BLaER1 treated with 17β-estradiol and CSF1 and Interleukin-3, amounts not matched to agents 10 nM and 100 nM (cell line): ENCODE data around the gene NHS.

ENCODE experiments used
- H3K27ac ChIP-seq, 11 experiments: shearing (Covaris generic); formaldehyde crosslinking; 2 replicates each; pipeline ENCODE4 v1.8.1; 2022
- H3K27me3 ChIP-seq, 11 experiments: shearing (Covaris generic); formaldehyde crosslinking; 2 replicates each; pipeline ENCODE4 v1.8.1; 2022
- H3K36me3 ChIP-seq, 11 experiments: shearing (Covaris generic); formaldehyde crosslinking; 2 replicates each; pipeline ENCODE4 v1.8.1; 2022
- H3K4me1 ChIP-seq, 10 experiments: shearing (Covaris generic); formaldehyde crosslinking; 2 replicates each; pipeline ENCODE4 v1.8.1; 2022
- H3K4me2 ChIP-seq, 11 experiments: shearing (Covaris generic); formaldehyde crosslinking; 2 replicates each; pipeline ENCODE4 v1.8.1; 2022
- H3K4me3 ChIP-seq, 10 experiments: shearing (Covaris generic); formaldehyde crosslinking; 2 replicates each; pipeline ENCODE4 v1.8.1; 2022
- H3K9ac ChIP-seq, 11 experiments: shearing (Covaris generic); formaldehyde crosslinking; 2 replicates each; pipeline ENCODE4 v1.8.1; 2022
- H3K9me3 ChIP-seq, 11 experiments: shearing (Covaris generic); formaldehyde crosslinking; replicated peaks in 1 of 11; 2 replicates each; pipeline ENCODE4 v1.8.1; 2022
- H4K20me1 ChIP-seq, 11 experiments: shearing (Covaris generic); formaldehyde crosslinking; 2 replicates each; pipeline ENCODE4 v1.8.1; 2022
- Cebpa-rat ChIP-seq, 11 experiments: shearing (Covaris generic); IDR thresholded peaks; 2 replicates each; pipeline ENCODE4 v1.8.1; 2022

The NHS gene

DNA sequence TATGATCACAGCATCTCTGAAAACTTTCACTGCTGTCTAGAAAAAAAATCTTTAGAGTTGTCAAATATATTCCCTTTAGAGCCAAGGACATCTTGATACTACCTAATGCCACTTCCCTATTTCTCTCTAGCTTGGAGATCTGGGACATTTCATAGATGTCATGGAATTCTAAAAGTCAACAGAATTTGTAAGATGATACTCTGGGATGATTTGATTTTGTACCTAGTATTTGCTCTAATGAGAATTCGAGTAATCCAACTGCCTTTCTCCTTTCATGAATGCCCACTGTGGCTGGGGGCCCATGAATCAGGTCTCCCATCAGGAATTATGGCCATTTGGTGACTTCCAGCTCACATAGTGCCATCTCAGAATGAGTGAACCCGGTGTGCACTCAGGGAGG lies 73.2 kb downstream of the NHS start:
- Histone ChIP-seq H3K4me2 (no peak overlapping the region), H3K4me3 (no peak overlapping the region), H3K9ac (no peak overlapping the region), H4K20me1 (peaks cover 0 to 5% (median 0%) of the 10 kb centered on the region in 11 experiments; a peak in 2 of 22 replicates), H3K4me1 (peaks cover 0 to 5% (median 0%) of the 10 kb centered on the region in 10 experiments; a peak in 1 of 20 replicates), H3K36me3 (no peaks in the 10 kb centered on the region), H3K9me3 (no peaks in the 10 kb centered on the region), H3K27ac (no peak overlapping the region), H3K27me3 (peaks cover 92 to 100% (median 100%) of the 10 kb centered on the region in 11 experiments)
- TF ChIP-seq Cebpa-rat (IDR thresholded peaks at IDR 0.05), result no peak

DNA sequence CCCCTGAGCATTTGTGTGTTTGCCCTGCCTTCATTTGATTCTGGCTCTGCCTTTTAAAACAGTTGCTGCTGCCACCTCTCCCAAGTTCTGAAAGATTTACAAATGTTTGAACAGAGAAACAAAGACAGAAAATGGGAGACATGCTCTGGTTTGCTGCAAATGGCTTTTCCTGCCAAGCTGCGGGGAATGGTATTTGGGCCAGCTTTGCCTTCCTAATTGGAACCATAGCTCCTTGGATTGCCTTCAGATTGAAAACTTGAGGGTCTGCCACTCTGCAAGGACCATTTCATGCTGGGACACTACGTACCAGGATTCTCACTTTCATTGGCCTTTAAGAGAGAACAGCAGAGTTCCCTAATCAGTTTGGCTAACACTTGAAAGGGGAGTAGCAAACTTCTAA lies 74.9 kb downstream of the NHS start:
- no peaks in the 10 kb centered on the region; a peak in 1 of 20 replicates for H3K4me1 ChIP-seq
- no peak overlapping the region for H3K4me2 ChIP-seq
- peaks cover 0 to 5% (median 0%) of the 10 kb centered on the region in 11 experiments; a peak in 1 of 22 replicates for H3K9me3 ChIP-seq
- H4K20me1 ChIP-seq, result peaks cover 0 to 5% (median 0%) of the 10 kb centered on the region in 11 experiments; a peak in 2 of 22 replicates
- no peak overlapping the region for H3K4me3 ChIP-seq
- TF ChIP-seq Cebpa-rat (IDR thresholded peaks at IDR 0.05), result no peak
- H3K27me3 ChIP-seq, result peaks cover 92 to 100% (median 100%) of the 10 kb centered on the region in 11 experiments
- H3K27ac ChIP-seq, result no peak overlapping the region
- no peaks in the 10 kb centered on the region for H3K36me3 ChIP-seq
- H3K9ac ChIP-seq, result no peak overlapping the region

DNA sequence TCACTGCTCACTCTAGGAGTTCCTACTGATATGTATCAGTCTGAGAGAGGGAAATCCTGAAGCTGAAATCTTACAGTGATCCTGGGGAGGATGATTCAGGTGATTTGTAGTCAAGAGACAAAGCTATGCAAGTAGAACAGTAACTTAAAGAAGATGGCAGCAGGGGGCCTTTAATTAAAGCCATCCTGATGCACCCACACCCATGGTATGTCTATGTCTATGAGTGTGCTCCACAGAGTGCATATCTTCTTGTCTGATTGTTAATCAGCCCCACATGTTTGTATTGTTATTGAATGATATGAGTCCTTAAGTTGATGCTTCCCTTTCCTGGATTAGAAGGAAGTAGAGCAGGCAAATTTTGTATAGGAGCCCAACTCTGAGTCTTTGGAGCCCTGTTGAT lies 78.8 kb downstream of the NHS start:
- no peaks in the 10 kb centered on the region for H3K36me3 ChIP-seq
- no peaks in the 10 kb centered on the region for H3K4me1 ChIP-seq
- peaks cover 97 to 100% (median 100%) of the 10 kb centered on the region in 11 experiments for H3K27me3 ChIP-seq
- peaks cover 0 to 8% (median 0%) of the 10 kb centered on the region in 11 experiments; a peak in 1 of 22 replicates for H3K9me3 ChIP-seq
- H3K27ac ChIP-seq, result no peak overlapping the region
- no peak for TF ChIP-seq Cebpa-rat (IDR thresholded peaks at IDR 0.05)
- no peak overlapping the region for H3K9ac ChIP-seq
- peaks cover 0 to 5% (median 0%) of the 10 kb centered on the region in 11 experiments; a peak in 2 of 22 replicates for H4K20me1 ChIP-seq
- no peak overlapping the region for H3K4me3 ChIP-seq
- H3K4me2 ChIP-seq, result no peak overlapping the region

DNA sequence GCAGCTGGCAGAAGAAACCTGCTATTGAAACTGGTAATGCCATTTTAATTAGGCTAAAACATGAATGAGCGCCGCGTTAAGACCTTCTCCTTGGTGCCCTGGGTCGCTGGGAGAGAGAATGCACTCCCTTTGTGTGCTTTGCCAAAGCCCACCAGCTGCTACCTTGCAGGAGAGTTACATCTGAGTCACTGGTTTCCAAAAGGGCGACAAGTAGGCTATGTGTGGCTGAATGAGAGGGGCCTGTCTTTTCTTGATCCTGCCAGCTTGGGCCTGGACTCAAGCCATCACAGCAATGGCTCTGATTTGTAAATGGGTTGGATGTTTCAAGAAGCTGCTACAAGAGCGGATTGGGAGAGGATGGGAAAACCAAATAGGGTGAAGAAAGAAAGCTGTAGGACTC lies 81.5 kb downstream of the NHS start:
- H4K20me1 ChIP-seq, result peaks cover 0 to 5% (median 0%) of the 10 kb centered on the region in 11 experiments; a peak in 2 of 22 replicates
- H3K4me3 ChIP-seq, result no peak overlapping the region
- H3K36me3 ChIP-seq, result no peaks in the 10 kb centered on the region
- H3K9me3 ChIP-seq, result peaks cover 0 to 9% (median 0%) of the 10 kb centered on the region in 11 experiments; a peak in 1 of 22 replicates
- H3K4me2 ChIP-seq, result no peak overlapping the region
- H3K27ac ChIP-seq, result no peak overlapping the region
- H3K27me3 ChIP-seq, result peaks cover 93 to 100% (median 99%) of the 10 kb centered on the region in 11 experiments
- no peak for TF ChIP-seq Cebpa-rat (IDR thresholded peaks at IDR 0.05)
- no peak overlapping the region for H3K9ac ChIP-seq
- H3K4me1 ChIP-seq, result no peaks in the 10 kb centered on the region

DNA sequence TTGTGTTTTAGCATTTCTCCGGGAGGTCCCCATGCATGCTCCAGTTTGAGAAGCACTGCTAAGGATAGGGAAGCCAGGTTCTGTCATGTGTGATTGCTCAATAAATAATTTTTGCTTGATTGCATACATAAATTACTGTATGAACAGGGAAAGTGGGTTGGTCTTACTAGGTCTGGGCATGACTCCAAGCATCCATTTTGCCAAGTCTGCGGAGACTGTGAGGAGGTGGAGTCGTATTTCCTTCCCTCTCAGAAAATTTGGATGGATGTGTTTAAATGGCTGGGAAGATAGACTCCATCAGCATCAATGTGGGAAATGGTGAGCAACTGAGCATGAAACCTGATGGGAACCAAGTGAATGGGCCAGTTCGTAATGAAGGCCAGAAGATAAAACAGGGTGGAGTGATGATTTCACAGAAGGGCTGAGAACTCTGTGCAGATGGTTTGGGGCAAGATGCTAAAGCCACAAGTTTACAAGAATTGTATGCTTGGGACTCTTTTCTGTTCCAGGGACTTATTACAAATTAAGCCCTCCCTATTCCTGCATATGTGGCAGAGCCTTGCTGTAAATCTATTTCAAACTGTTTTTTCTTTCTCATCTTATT lies 84.1 kb downstream of the NHS start:
- Histone ChIP-seq H3K9ac (no peak overlapping the region), H4K20me1 (no peaks in the 10 kb centered on the region; a peak in 1 of 22 replicates), H3K27me3 (peaks cover 91 to 100% (median 98%) of the 10 kb centered on the region in 11 experiments), H3K9me3 (peaks cover 0 to 11% (median 0%) of the 10 kb centered on the region in 11 experiments; a peak in 1 of 22 replicates), H3K27ac (no peak overlapping the region), H3K4me2 (no peak overlapping the region), H3K36me3 (no peaks in the 10 kb centered on the region), H3K4me1 (no peaks in the 10 kb centered on the region), H3K4me3 (no peak overlapping the region)
- peak in 2 of 11 experiments; percentile 34 to 48; a peak in 3 of 22 replicates for TF ChIP-seq Cebpa-rat (IDR thresholded peaks at IDR 0.05)

DNA sequence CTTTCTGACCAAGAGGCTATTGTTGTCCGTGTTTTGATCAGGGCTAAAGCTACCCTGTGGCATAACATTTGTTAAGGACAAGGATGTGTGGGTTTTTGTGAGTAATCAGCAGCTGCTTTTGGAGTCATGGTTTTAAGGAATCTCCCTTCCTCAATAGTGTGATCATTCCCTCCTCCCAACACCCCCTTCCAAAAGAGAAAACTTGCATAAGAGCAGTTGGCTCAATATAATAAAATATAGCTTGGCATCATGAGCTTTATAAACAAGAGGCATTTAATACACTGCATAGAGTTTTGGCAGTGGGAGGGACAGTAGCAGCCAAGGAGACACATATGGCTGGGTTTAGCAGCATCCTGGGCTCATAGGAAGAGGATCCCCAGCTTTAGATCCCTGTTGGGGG lies 84.7 kb downstream of the NHS start:
- peaks cover 0 to 9% (median 0%) of the 10 kb centered on the region in 11 experiments; a peak in 1 of 22 replicates for H3K9me3 ChIP-seq
- no peak overlapping the region for H3K4me2 ChIP-seq
- no peak overlapping the region for H3K4me3 ChIP-seq
- peaks cover 91 to 100% (median 98%) of the 10 kb centered on the region in 11 experiments for H3K27me3 ChIP-seq
- no peak for TF ChIP-seq Cebpa-rat (IDR thresholded peaks at IDR 0.05)
- H3K27ac ChIP-seq, result no peak overlapping the region
- no peak overlapping the region for H3K9ac ChIP-seq
- H3K4me1 ChIP-seq, result no peaks in the 10 kb centered on the region
- no peaks in the 10 kb centered on the region for H3K36me3 ChIP-seq
- no peaks in the 10 kb centered on the region; a peak in 1 of 22 replicates for H4K20me1 ChIP-seq

DNA sequence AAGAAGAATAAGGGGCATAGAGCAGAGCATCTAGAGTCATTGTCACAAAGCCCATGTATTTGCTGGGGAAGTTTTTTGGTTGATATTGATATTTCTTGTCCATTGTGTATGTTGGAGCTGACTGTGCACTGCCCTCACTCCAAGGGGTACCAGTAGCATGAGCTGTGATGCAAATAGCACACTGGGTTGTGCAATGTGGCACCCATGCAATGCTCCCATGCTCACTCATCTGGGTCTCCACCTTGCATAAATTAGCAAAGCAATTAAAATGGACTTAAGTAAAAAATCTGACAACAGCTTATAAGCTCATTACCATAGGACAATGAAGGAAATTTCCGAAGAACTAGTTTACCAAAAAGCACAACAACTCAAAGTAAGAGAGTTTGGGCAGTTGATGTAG lies 87.9 kb downstream of the NHS start:
- no peak for TF ChIP-seq Cebpa-rat (IDR thresholded peaks at IDR 0.05)
- no peaks in the 10 kb centered on the region for H3K36me3 ChIP-seq
- H3K9me3 ChIP-seq, result peaks cover 0 to 4% (median 0%) of the 10 kb centered on the region in 11 experiments; a peak in 1 of 22 replicates
- H3K4me3 ChIP-seq, result no peak overlapping the region
- no peak overlapping the region for H3K9ac ChIP-seq
- no peak overlapping the region for H3K4me2 ChIP-seq
- no peaks in the 10 kb centered on the region for H3K4me1 ChIP-seq
- no peaks in the 10 kb centered on the region; a peak in 2 of 22 replicates for H4K20me1 ChIP-seq
- peaks cover 90 to 100% (median 98%) of the 10 kb centered on the region in 11 experiments for H3K27me3 ChIP-seq
- H3K27ac ChIP-seq, result no peak overlapping the region

DNA sequence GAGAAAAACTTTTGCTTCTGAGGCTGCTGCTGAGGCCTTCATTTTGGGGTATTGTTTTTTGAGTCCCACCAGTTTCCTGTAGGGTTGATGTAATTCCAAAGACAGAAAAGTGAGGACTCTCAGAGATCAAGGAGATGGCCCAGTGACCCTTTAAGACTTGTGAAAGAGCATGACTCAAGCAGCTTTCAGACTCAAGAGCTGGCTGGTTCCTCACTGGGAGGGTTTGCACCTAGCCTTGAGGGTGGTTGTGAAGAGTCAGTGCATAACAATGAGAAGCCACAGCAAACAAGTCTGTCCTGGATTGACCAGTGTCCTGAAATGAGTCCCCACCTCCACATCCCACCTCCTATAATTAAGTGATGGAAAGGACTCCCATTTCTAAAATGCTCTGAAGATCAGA lies 89.2 kb downstream of the NHS start:
- Histone ChIP-seq H3K4me1 (no peaks in the 10 kb centered on the region), H3K27me3 (peaks cover 91 to 100% (median 98%) of the 10 kb centered on the region in 11 experiments), H3K4me2 (no peak overlapping the region), H3K4me3 (no peak overlapping the region), H3K27ac (no peak overlapping the region), H3K9me3 (peaks cover 0 to 4% (median 0%) of the 10 kb centered on the region in 11 experiments; a peak in 1 of 22 replicates), H3K36me3 (no peaks in the 10 kb centered on the region), H4K20me1 (no peaks in the 10 kb centered on the region; a peak in 2 of 22 replicates), H3K9ac (no peak overlapping the region)
- no peak for TF ChIP-seq Cebpa-rat (IDR thresholded peaks at IDR 0.05)

DNA sequence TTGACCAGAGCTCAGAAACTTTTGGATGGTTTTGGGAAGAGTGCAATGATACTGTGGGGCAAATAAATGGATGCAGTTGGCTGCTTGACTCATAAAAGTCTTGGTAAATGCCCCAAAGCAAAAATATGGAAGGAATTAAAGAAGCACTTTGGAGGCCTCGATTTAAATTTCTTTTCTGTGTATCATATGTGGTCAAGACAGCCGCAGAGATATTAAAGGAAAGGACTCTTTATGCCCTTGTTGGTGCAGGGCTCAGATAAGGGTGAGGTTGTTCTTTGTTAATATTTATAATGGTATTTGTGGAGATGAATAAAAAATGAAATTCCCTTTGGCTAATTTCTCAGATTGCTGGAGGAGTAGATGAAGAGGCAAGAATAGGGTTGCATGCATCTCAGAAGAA lies 90.2 kb downstream of the NHS start:
- H3K36me3 ChIP-seq, result no peaks in the 10 kb centered on the region
- no peak overlapping the region for H3K4me2 ChIP-seq
- no peaks in the 10 kb centered on the region for H3K4me1 ChIP-seq
- no peak overlapping the region for H3K4me3 ChIP-seq
- no peak for TF ChIP-seq Cebpa-rat (IDR thresholded peaks at IDR 0.05)
- H3K27ac ChIP-seq, result no peak overlapping the region
- peaks cover 0 to 4% (median 0%) of the 10 kb centered on the region in 11 experiments; a peak in 2 of 22 replicates for H3K9me3 ChIP-seq
- H3K9ac ChIP-seq, result no peak overlapping the region
- no peaks in the 10 kb centered on the region; a peak in 2 of 22 replicates for H4K20me1 ChIP-seq
- peaks cover 92 to 100% (median 99%) of the 10 kb centered on the region in 11 experiments for H3K27me3 ChIP-seq
